T-helper 1 cell (primary cell): ENCODE data around the gene GALNT9.
"Not testable (repeated sequence)": the region's sequence is repeated elsewhere in the genome, so short reads cannot be mapped to it uniquely, and the experiment has no call there.

Experiments
- DNase-seq, 5 donors: peaks; one replicate each; pipeline ENCODE4 v3.0.0-alpha.2; 2012 to 2020

Gene GALNT9

DNA sequence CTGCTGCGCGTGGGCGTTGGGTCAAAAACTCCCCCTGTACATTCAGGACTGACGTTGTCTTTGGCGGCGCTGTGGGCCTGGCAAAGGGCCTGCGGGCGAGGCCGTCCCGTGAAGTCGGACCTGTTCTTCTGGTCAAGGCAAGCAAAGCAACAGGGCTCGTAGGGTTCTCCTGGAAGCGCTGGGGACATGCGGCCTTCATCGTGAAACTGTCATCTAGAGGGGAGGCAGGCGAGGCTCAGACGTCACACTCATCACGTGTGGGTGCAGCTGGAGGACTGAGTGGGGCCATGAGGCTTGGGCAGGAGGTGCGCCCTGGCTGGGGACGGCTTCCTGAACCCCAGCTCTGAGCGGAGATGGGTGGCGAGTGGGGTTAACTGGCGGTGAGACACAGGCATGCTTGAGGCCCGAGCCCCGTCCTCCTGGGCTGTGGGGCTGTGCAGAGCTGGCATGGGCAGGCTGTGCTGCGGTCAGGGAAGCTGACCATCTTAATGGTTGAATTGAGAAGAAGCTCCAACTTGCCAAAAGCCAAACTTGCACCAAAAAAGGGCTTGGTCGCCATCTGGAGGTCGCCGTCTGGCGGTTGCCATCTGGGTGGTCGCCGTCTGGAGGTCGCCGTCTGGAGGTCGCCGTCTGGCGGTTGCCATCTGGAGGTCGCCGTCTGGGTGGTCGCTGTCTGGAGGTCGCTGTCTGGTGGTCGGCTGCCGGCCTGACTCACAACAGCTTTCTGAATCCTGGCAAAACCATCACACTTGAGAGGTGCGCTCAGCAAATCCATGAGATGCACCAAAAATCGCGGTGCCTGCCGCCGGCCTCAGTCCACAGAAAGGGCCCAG lies 119.0 kb downstream of the GALNT9 start:
- no peak for DNase-seq

DNA sequence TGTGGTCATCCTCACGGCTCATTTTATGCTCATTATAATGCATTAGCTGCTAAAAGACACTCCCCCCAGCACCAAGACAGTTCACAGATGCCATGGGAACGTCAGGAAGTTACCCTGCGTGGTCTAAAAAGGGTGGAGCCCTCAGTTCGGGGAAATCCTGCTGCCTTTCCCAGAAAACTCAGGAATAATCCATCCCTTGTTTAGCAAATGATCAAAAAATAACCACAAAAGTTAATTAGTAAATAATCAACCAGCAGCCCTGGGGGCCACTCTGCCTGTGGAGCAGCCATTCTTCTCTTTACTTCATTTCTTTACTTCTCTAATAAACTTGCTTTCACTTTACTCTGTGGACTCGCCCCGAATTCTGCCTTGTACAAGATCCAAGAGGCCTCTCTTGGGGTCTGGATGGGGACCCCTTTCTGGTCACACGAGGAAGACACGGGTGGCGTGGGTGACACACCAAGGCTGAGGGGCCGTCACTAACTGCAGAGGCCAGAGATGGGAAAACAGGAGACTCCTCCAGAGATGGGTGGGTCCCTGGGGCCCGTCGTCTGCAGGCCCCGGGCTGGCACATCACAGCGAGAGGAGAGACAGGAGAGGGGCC lies 119.7 kb downstream of the GALNT9 start:
- no peak for DNase-seq

GRCh38 chr12:132208153-132208823 lies 121.1 kb downstream of the GALNT9 start:
- DNase-seq: no peak

- no peak for DNase-seq
Observed at GRCh38 chr12:132207083-132207775, 122.2 kb downstream of the GALNT9 start.

GRCh38 chr12:132206046-132206434 lies 123.3 kb downstream of the GALNT9 start:
- no peak for DNase-seq

DNA sequence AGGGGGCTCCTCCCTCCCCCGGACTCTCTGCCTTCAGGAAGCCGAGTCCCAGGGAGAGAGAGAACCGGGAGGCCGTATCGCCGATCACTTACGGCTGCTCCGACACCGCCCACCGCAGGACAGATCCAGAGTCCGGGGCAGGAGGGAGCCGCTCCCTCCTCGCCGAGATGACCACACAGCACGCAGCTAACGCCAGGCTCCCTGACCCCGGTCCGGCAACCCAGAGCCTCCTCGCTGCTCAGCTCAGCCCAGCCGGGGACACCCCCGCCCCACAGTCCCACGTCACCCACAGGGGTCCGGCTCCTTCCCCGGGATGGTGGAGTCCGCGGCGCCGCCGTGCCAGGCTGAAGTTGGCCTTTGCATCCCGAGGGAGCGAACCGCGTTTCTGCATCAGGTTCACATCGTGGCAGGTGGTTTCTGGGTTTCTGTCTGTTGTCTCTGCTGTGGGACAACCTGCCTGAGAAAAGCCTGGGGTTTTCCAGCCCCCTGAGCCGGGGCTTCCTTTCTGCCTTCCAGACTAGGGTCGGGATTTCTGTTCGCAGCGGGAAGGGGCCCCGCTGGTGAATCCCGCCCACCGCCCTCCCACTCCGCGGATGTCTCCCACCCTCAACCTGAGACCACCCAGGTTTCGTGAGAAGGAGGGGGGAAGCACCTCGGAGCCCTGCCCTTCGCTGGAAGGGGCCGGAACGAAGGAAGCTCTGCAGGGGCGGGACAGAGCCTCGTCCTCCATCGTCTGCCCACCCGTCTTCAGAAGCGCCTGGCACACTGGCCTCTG lies 123.9 kb downstream of the GALNT9 start:
- no peak for DNase-seq

DNA sequence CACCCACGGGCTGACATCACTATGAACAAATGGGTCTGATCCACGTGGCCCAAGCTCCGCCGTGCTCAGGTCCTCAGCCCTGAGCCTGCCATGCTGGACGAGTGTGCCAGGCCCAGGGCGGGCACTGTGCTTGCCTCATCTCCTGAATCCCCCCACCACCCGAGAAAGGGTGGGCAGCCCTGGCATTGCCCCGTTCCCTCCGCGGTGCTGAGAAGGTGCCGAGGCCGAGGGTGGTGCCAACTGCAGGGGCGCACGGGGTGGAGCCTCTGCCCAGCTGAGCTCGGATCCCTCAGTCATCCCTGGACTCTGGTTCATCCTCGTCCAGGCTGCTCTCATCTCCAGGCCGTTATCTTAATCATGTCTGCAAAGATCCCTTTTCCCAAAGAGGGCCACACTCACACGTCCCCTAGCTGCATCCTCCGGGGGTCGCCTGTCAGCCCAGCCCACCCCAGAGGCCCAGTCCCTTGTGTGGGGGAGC lies 124.6 kb downstream of the GALNT9 start:
- no peak for DNase-seq

DNA sequence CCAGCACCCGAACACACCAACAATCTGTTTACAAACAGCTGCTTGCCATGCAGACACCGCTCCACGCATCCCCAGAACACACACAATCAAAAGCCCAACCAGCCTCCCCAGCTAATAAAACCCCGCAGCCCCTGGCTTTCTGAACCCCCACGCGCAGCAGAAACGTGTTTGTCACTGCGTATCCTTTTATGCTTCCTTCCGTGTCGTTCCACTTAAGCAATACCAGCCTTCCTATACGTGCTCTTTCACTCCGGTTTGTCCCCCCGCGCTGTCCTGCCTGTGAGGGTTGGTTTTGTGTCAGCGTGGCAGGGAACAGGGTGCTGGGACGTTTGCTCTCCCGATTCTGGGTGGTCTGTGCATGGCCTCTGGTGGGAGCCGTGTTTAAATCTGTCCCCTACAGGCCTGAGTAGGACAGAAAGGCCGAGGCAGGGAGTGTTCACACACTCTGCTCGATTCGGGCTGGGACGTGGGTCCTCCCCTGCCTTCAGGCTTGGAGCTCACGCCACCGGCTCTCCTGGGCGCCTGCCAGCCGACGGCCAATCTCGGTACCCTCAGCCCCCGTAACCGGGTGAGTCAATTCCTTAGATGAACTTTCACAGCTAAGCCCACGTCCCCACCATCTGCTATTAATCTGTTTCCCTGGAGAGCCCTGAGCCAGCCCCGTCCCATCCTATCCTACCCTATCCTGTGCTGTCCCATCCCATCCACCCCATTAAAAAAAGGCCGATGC lies 125.2 kb downstream of the GALNT9 start:
- no peak for DNase-seq

GRCh38 chr12:132202929-132203721 lies 126.3 kb downstream of the GALNT9 start:
- no peak for DNase-seq

DNA sequence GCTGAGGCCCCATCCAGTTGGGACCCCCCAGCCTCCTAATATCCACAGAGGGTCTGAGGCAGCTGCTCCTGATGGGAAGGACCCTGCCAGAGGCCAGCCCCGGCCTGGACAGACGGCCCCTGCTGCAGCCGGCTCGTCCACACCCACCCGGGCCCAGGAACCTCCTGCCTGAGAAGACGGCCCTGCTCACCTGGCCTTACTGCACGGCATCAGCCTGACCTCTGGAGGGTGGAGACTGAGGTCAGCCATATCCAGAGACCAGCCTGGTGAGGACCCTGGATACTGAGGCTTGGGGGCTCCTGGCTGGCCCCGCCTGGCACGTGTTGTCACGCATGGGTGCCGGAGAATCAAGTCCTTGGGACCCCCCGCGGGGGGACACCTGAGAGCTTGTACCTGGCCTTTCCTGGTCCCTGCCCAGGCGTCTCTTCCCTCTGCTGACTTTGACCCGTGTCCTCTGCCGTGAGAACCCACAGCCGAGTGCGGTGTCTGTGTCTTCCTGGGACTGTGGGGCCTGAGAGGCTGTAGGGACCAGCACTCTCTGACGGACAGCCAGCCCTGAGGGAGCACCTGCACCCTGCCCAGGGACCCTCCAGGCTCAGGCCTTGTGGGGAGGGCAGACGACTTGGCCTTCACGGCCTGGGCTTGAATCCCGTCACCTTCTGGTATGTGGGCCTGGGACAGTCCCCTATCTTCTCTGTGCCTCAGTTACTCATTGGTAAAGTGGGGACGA lies 127.8 kb downstream of the GALNT9 start:
- no peak for DNase-seq

GRCh38 chr12:132200800-132201199 lies 128.6 kb downstream of the GALNT9 start:
- no peak for DNase-seq

DNA sequence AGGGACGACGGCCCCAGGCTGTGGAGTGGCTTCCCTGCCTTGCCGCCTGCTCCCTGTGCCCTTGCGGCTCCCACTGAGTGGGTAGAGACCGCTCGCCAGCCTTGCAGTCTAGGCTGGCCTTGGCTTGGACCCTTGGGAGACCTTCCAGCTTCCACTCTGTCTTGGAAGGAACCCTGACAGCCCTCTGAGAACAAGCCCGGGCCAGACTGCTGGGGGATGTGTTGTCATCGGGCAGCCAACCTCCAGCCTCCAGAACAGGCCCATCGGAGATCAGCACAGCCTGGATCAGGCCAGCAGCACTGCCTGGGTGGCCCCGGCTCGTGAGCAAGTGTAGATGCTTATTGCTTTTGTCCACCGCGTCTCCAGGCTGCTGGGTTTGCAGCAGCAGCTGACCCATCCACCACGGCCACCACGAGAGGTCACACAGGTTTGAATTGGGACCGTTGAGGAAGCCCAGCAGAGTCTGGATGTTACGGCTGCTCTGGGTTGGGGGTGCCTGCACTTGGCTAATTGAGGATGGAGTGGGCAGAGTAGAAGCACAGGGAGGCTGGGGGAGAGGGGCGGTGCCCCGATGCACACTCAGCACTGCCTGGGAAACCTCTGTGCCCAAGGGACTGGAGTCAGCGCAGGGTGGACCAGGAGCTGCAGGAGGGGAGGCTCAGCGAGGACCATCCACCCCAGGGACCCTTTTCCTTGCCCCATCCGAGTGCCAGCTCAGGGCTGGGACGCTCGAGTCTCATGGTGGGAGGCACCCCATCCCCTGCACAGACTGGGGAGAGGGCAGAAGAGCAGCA lies 129.7 kb downstream of the GALNT9 start:
- DNase-seq: no peak

- DNase-seq: no peak
Observed at GRCh38 chr12:132199101-132199500, 130.3 kb downstream of the GALNT9 start.

DNA sequence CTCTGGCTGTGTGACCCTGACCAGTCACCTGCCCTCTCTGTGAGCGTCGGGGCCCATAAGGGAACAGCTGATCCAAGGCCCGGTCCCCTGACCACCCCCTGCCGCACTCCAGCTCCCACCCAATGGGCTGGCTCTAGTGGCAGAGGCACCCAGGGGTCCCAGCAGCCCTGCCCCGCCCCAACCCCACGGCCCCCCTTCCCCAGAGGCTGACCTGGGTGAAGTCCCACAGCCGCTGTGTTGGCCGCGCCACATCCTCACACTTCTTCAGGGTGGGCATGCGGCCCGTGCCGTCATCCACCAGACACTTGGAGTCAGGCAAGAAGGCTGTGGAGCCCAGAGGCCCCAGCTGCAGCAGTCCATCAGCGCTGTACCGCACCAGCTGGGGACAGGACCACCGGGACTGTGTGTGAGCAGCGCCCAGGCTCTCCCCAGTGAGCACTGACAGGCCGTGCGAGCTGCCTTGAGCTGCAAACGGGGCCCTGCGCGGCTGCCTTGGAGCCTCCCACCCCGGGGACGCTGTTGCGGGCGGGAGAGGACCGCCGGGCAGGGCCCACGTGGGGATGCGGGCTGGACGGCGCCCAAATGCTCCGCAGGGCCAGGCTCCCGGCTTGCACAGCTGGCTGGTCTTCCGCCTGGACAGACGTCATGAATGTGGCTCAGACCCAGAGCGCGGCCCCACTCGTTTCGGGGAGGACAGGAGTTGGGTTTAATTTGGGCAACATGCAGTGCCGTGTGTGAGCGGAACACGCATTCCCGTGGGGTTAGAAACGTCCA lies 131.6 kb downstream of the GALNT9 start:
- DNase-seq: no peak

DNA sequence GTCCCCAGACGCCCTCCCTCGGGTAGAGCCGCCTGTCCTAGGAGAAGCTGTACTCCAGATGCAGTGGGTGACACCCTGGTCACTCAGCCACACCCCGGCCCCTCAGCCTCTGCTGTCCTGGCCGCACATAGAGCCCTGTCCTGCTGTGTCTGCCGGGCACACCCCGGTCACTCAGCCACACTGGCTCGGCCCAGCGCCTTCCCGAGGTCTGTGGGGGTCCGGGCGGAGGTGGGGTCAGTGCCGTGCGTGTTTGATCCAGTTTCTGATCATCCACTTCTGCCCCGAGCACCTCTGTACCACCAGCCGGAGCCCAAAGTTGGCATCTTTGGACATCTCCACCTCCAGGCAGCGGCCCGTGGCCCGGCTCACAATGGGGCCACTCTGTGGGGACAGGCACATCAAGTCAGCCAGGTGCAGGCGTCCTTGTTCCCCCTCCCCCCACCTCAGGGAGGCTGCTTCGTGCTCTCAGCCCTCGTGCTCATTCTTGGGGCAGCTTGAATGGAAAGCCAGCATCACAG lies 132.5 kb downstream of the GALNT9 start:
- no peak for DNase-seq

DNA sequence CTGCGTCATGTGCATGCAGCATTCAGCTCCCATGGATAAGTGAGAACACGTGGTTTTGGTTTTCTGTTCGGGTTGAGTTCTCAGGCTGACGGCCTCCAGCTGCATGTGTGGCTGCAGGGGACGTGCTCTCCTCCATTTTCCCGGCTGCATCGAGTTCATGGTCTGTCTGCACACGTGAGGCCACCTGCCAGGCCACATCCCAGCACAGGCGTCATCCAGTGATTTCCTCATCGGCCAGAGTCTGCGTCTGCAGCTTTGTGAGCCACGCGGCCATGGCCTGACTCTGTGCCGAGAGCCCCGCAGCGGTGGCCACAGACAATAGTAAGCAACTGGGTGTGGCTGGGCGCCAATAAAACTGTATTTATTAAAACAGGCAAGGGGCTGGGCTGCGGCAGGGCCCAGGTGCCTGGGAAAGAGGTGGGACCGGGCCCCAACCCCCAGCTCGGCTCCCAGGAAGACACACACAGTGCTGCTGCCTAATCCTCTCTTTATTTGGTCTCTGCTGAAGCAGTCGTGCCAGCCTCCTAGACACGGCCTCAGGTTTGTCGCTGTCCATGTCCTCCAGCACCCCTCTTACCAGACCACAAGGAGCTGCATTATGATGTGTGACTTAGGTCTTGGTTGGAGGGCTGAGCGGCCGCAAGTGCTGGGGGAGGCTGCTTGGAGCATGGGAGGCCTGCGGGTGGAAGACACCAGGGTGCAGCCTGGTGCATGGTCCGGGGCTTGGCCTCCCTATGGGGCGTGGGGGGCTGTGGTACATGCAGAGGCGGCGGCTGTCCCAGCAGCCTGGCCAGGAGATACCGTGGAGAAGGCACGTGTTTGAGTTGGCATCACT lies 133.1 kb downstream of the GALNT9 start:
- DNase-seq: no peak

- DNase-seq: not testable (repeated sequence)
Observed at GRCh38 chr12:132195242-132195641, 134.1 kb downstream of the GALNT9 start.
